HFFc6 (cell line): ENCODE measurements around the gene PSMB5. TPM values are rescaled to one million over a fixed set of nuclear protein-coding genes. Genes with fewer than 3 reads are reported as not detected.

ENCODE experiments used
- DNase-seq: peaks from one replicate; pipeline ENCODE4 v3.0.0-alpha.2; 2018
- H3K27ac Mint-ChIP-seq: 2 replicates; pipeline ENCODE4 v1.8.0; 2020; ENCODE audit warnings: mild to moderate bottlenecking, mixed read lengths
- H3K27me3 Mint-ChIP-seq: 2 replicates; pipeline ENCODE4 v1.8.0; 2021; ENCODE audit warnings: mild to moderate bottlenecking, moderate library complexity, mixed read lengths; ENCODE audit not compliant: insufficient read depth
- H3K36me3 Mint-ChIP-seq: 2 replicates; pipeline ENCODE4 v1.8.0; 2021; ENCODE audit warnings: low read depth, mixed read lengths
- H3K4me1 Mint-ChIP-seq: 2 replicates; pipeline ENCODE4 v1.8.0; 2020; ENCODE audit warnings: low read depth, mixed read lengths
- H3K4me3 Mint-ChIP-seq: 2 replicates; pipeline ENCODE4 v1.8.0; 2020; ENCODE audit warnings: mild to moderate bottlenecking, moderate library complexity, mixed read lengths
- H3K9me3 Mint-ChIP-seq: 2 replicates; pipeline ENCODE4 v1.8.0; 2020; ENCODE audit warnings: mild to moderate bottlenecking, mixed read lengths
- CTCF ChIP-seq: fragments of 200-600 bp; sonication (generic); IDR thresholded peaks from 2 replicates; pipeline ENCODE4 v1.5.0; 2021; ENCODE audit warnings: antibody characterized with exemption, mild to moderate bottlenecking
- total RNA-seq, 6 experiments: library from RNA; stranded (reverse); fragmentation: NEBNext Ultra II Directional; extraction: Animal tissue kit (Norgen Biotek cat#: 25700); gene quantifications; 2 replicates in 1 of 6; 3 replicates in 5 of 6; pipeline ENCODE4 v1.2.3, GENCODE V29; 2021

PSMB5 gene
- total RNA-seq, 6 experiments from 2014 or later: 221 to 259 (median 241) TPM

- H3K36me3 Mint-ChIP-seq: peaks cover 5% of the 10 kb centered on the region; the same call in 1 of the 2 replicates
- H3K27me3 Mint-ChIP-seq: peaks cover 6% of the 10 kb centered on the region
- no peak for TF ChIP-seq CTCF
- H3K4me3 Mint-ChIP-seq: no peak overlapping the region
- H3K27ac Mint-ChIP-seq: no peak overlapping the region
- peaks cover 32% of the 10 kb centered on the region for H3K4me1 Mint-ChIP-seq
- no peak for DNase-seq
- no peaks in the 10 kb centered on the region for H3K9me3 Mint-ChIP-seq
Measured at GRCh38 chr14:23043145-23043544, 8.4 kb upstream of the PSMB5 start.

GRCh38 chr14:23042162-23042965 lies 7.7 kb upstream of the PSMB5 start, which contains the start of gene PSMB11:
Gene PSMB11, plus strand, starts transcription at chr14:23042212. Its CDS starts 14 bp downstream, at chr14:23042226.
- no peak for DNase-seq
- TF ChIP-seq CTCF: no peak
- Mint-ChIP-seq H3K4me1 (peaks cover 32% of the 10 kb centered on the region), H3K9me3 (no peaks in the 10 kb centered on the region), H3K4me3 (no peak within 1 kb of the TSS), H3K27me3 (peaks cover 6% of the 10 kb centered on the region), H3K27ac (peak within 1 kb of the TSS; percentile 43; the same call in 1 of the 2 replicates), H3K36me3 (peaks cover 2% of the 10 kb centered on the region; the same call in 1 of the 2 replicates)

- peak; percentile 34 for DNase-seq
- Mint-ChIP-seq H3K27ac (peak overlapping the region; percentile 43; the same call in 1 of the 2 replicates), H3K36me3 (no peaks in the 10 kb centered on the region), H3K4me3 (no peak overlapping the region), H3K27me3 (peaks cover 6% of the 10 kb centered on the region), H3K4me1 (peaks cover 32% of the 10 kb centered on the region), H3K9me3 (no peaks in the 10 kb centered on the region)
- TF ChIP-seq CTCF: no peak
Measured at GRCh38 chr14:23041729-23042128, 7.0 kb upstream of the PSMB5 start.

GRCh38 chr14:23040100-23040499 lies 5.4 kb upstream of the PSMB5 start:
- Mint-ChIP-seq H3K4me1 (peaks cover 29% of the 10 kb centered on the region), H3K27ac (no peak overlapping the region), H3K9me3 (no peaks in the 10 kb centered on the region), H3K36me3 (no peaks in the 10 kb centered on the region), H3K4me3 (no peak overlapping the region), H3K27me3 (peaks cover 6% of the 10 kb centered on the region; the same call in 1 of the 2 replicates)
- no peak for DNase-seq
- no peak for TF ChIP-seq CTCF

- H3K9me3 Mint-ChIP-seq: peaks cover 3% of the 10 kb centered on the region; the same call in 1 of the 2 replicates
- no peak for TF ChIP-seq CTCF
- peak overlapping the region; percentile 99 for H3K27ac Mint-ChIP-seq
- H3K4me3 Mint-ChIP-seq: peak overlapping the region; percentile 89
- 0 out of 2 replicates have a peak, but pooled peaks cover 1% of the 10 kb centered on the region for H3K27me3 Mint-ChIP-seq
- peaks cover 28% of the 10 kb centered on the region for H3K4me1 Mint-ChIP-seq
- DNase-seq: no peak
- H3K36me3 Mint-ChIP-seq: peaks cover 27% of the 10 kb centered on the region
Measured at GRCh38 chr14:23035303-23036144, 824 bp upstream of the PSMB5 start.
